GM18907 (cell line): ENCODE measurements around the gene CTSL.

Experiments
- ATAC-seq: cut with Tn5 transposase; IDR thresholded peaks from one replicate; pipeline ENCODE4 v1.9.1; 2021; ENCODE audit warnings: mild to moderate bottlenecking, moderate library complexity; ENCODE audit not compliant: unreplicated experiment

CTSL gene

DNA sequence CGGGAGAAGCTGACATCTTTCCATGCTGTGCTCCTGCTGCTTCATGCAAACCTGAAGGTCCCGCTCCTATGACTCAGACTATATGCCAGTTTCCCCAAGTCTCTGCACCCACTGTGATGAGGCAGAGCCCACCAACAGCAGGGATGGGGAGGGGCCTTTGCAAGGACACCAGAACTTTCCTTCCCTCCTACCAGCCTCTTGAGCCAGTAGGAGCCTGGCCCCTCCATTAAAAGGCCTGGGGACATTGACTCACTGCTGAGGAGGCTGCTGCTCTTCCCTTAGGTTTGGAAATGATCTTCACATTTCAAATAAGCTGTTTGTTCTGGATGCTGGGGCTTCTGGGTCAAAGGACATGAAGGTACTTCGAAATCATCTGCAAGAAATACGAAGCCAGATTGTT, 26.1 kb upstream of the CTSL start:
- ATAC-seq: no peak

DNA sequence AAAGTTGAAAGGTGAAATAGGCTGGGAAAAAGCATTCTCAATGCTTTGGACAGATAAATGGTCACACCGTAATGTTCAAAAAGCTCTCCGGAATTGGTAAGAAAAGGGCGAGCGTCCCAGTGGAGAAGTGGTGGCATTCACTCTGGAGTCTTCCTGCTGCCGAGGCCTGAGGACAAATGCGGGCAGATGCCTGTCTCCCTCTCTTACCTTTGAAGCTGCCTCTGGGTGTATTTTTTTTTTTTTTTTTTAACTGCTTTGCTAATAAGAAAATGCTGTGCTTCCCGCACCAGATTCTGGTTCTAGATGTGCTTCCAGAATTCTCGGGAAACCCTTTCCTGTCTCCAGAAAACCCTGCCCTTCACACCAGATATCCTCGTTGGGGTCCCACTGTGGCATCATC, 24.4 kb upstream of the CTSL start:
- no peak for ATAC-seq

GRCh38 chr9:87701931-87702421, 23.9 kb upstream of the CTSL start:
- ATAC-seq: no peak

DNA sequence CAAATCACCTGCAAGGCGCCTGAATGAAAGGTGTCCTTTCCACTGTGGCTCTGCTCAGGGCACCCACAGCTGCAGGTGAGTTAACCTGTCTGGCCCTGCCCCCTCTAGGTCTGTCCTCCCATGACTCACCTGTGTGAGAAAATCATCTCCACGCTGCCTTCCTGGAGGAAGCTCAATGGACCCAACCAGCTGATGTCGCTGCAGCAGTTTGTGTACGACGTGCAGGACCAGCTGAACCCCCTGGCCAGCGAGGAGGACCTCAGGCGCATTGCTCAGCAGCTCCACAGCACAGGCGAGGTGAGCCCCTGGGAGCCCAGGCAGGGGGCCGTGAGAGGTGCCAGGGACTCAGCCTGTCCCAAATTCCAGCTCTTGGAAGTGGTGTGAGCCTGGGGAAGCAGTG, 23.0 kb upstream of the CTSL start:
- no peak for ATAC-seq

GRCh38 chr9:87703636-87704276, 22.2 kb upstream of the CTSL start:
- no peak for ATAC-seq

GRCh38 chr9:87704342-87704741, 21.6 kb upstream of the CTSL start:
- no peak for ATAC-seq

DNA sequence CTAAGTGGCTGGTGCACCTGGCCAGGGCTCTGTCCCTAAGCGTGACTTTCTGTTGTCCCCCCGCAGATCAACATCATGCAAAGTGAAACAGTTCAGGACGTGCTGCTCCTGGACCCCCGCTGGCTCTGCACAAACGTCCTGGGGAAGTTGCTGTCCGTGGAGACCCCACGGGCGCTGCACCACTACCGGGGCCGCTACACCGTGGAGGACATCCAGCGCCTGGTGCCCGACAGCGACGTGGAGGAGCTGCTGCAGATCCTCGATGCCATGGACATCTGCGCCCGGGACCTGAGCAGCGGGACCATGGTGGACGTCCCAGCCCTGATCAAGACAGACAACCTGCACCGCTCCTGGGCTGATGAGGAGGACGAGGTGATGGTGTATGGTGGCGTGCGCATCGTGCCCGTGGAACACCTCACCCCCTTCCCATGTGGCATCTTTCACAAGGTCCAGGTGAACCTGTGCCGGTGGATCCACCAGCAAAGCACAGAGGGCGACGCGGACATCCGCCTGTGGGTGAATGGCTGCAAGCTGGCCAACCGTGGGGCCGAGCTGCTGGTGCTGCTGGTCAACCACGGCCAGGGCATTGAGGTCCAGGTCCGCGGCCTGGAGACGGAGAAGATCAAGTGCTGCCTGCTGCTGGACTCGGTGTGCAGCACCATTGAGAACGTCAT, 19.7 kb upstream of the CTSL start:
- ATAC-seq: no peak

- ATAC-seq: no peak
Measured at GRCh38 chr9:87707805-87708506, 18.0 kb upstream of the CTSL start.

DNA sequence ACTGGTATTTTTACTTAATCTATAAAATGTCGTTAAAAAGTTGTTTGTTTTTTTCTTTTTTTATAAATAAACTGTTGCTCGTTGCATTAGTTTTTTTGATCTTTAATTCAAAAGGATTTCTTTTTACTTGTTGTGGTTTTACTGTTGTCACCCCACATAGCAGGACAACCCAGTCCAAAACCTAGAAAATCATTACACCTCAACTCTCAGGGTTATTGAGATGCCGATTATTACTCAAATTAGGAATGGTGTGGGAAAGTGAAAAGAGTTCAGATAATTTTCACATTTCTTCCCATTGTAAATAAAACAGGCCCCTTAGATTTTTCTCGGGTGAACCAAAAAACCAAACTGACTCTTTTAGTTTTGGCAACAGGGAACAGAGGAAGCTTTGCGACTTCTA, 17.4 kb upstream of the CTSL start:
- no peak for ATAC-seq

DNA sequence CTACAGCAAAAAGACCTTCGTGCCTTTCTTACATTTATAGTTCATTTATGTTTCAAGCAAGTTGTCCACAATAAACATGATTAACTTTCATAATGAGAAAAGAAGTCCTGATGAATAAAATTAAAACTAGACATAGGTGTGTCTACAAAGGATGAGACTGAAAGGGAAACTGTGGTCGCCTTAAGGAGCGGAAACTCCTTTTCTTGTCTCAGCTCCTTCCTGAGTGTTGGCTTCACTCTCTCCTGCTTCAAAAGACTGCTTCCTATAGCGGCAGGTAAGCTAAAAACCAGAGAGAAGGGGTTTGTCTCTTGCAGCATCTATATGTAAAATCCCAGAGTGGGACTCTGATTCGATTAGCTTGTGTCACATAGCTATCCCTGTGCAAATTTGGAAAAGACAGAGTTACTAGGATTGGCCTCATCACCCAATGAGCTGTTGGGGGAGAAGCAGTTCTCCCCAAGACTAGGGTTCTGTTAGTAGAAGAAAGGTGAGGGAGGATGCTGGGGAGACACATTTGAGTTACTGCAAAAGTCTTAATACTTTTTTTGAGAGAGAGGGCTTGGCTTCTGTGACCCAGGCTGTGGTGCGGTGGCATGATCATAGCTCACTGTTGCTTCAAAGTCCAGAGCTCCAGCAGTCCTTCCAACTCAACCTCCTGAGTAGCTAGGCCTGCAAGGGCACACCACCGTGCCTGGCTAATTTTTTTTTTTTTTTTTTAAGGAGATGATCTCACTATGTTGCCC, 16.8 kb upstream of the CTSL start:
- no peak for ATAC-seq

GRCh38 chr9:87710443-87710842, 15.5 kb upstream of the CTSL start:
- no peak for ATAC-seq

DNA sequence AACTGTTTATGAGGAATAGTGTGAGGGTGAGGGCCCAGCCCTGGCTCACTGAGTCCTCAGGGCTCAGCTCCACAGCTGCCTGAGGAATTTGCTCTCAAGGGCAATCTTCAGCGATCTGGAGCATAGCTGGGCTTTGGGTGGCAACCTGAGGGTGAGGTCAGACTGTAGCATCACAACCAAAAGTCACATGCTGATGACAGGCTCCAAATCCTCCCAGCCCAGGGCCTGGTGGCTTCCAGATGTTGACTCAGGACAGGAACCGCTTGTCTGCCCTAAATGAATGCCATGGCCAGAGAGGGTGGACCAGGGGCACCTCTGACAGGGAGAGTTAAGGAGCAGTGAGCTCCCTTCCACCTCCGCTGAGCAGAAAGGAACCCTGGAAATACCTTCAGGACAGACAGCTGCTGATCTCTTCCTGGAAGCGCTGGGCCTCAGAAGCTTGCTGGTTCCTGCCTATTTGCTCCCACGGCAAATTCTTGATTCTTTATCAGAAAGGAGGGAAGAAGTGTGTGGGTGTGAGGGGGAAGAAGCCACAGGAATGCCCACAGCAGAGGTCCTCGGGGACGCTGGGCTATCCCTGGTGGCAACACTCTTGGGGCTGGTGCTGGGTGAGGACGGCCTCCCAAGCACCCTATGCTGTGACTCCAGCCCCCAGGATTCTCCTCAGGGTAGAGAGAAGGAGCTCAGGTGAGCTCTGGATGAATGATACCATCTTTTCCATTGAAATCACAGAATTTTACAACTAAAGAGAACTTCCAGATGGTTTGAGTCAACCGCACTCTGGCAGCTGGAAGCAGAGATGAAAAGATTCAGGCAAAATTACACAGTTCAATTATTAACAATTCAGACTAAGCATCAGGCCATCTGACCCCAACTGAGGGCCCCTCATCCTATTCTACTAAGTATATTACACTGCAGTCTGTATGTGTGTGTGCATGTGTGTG, 13.8 kb upstream of the CTSL start:
- no peak for ATAC-seq

- ATAC-seq: no peak
Measured at GRCh38 chr9:87712801-87713277, 13.1 kb upstream of the CTSL start.

- no peak for ATAC-seq
Measured at GRCh38 chr9:87713278-87713987, 12.5 kb upstream of the CTSL start.

GRCh38 chr9:87713988-87714330, 12.0 kb upstream of the CTSL start:
- ATAC-seq: no peak

- no peak for ATAC-seq
Measured at GRCh38 chr9:87714819-87715218, 11.1 kb upstream of the CTSL start.

- ATAC-seq: no peak
Measured at GRCh38 chr9:87716141-87716540, 9.8 kb upstream of the CTSL start.

- ATAC-seq: no peak
Measured at GRCh38 chr9:87717456-87717855, 8.5 kb upstream of the CTSL start.

DNA sequence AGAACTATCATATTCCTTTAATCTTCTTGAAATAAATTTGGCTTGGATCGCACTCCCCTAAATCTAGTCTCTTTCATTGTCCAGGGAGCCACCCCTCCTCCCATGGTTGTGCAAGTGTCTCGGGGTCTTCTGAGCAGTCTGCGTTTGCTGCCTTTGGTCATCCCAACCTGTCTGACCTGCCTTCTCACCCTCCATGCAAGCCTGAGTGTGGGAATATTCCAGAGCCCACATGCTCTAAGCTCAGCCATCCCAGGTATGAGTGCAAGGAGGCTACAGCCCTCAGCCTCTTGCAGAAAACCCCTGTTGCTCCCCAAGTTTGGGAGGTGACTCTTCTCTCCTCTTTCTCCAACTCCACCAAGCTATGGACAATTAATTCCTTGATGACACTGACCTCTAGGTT, 7.7 kb upstream of the CTSL start:
- ATAC-seq: no peak
